ENCODE measurements around the gene EIF3I.

Gene EIF3I

DNA sequence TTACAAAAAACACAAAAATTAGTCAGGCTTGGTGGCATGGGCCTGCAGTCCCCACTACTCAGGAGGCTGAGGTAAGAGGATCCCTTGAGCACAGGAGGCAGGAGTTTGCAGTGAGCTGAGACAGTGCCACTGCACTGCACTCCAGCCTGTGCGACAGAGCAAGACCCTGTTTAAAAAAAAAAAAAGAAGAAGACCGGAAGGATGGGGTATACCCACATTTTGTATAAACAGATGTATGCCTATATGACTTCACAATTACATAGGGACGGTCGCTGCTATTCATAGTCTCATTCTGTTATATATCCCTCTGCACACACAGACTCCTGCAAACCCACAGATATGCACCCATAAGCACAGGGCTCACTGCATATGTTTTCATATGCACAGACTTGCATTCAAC is 41.5 kb downstream of the EIF3I start:
- Histone ChIP-seq H3K36me3 (ENCODE audit: insufficient read depth, low read length) (no peaks in the 10 kb centered on the region), H3K4me1 (ENCODE audit: insufficient read depth, low read length, severe bottlenecking) (peaks cover 45% of the 10 kb centered on the region), H3K4me3 (ENCODE audit: low read depth, low read length, poor library complexity, severe bottlenecking) (no peak overlapping the region), H3K9me2 (ENCODE audit: low read depth, low read length) (no peaks in the 10 kb centered on the region), H3K4me2 (ENCODE audit: low read length) (peak overlapping the region; percentile 49), H3F3A (ENCODE audit: insufficient read depth, low read length) (peaks cover 4% of the 10 kb centered on the region), H3K79me2 (ENCODE audit: insufficient read depth, low read length) (no peaks in the 10 kb centered on the region), H3K9me3 (ENCODE audit: low read length) (no peaks in the 10 kb centered on the region), H3K27me3 (ENCODE audit: insufficient read depth, low read length) (no peaks in the 10 kb centered on the region), H2AFZ (ENCODE audit: low read length) (no peak overlapping the region), H4K20me1 (ENCODE audit: insufficient read depth, low read length) (no peaks in the 10 kb centered on the region), H3K9ac (ENCODE audit: low read length) (peak overlapping the region; percentile 47; the same call in 1 of the 2 replicates), H3K27ac (ENCODE audit: low read depth, low read length, poor library complexity, severe bottlenecking) (peak overlapping the region; percentile 96)
- no peak for TF ChIP-seq EZH2 (IDR thresholded peaks at IDR 0.05; ENCODE audit: borderline replicate concordance, low read length)
- TF ChIP-seq, protein P1, sequence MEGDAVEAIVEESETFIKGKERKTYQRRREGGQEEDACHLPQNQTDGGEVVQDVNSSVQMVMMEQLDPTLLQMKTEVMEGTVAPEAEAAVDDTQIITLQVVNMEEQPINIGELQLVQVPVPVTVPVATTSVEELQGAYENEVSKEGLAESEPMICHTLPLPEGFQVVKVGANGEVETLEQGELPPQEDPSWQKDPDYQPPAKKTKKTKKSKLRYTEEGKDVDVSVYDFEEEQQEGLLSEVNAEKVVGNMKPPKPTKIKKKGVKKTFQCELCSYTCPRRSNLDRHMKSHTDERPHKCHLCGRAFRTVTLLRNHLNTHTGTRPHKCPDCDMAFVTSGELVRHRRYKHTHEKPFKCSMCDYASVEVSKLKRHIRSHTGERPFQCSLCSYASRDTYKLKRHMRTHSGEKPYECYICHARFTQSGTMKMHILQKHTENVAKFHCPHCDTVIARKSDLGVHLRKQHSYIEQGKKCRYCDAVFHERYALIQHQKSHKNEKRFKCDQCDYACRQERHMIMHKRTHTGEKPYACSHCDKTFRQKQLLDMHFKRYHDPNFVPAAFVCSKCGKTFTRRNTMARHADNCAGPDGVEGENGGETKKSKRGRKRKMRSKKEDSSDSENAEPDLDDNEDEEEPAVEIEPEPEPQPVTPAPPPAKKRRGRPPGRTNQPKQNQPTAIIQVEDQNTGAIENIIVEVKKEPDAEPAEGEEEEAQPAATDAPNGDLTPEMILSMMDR (IDR thresholded peaks at IDR 0.05; ENCODE audit: low read length): no peak

DNA sequence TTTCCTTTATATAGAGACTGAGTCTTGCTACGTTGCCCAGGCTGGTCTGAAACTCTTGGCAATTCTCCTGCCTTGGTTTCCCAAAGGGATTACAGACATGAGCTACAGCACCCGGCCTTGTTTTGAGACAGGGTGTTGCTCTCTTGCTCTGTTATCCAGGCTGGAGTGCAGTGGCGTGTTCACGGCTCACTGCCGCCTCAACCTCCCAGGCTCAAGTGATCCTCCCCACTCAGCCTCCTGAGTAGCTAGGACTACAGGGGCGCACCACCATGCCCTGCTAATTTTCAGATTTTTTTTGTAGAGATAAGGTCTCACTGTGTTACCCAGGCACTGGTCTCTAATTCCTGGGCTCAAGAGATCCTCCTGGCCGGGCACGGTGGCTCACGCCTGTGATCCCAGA is 43.6 kb downstream of the EIF3I start:
- no peak overlapping the region for H3K4me3 ChIP-seq (ENCODE audit: low read depth, low read length, poor library complexity, severe bottlenecking)
- H3K4me1 ChIP-seq (ENCODE audit: insufficient read depth, low read length, severe bottlenecking): peaks cover 43% of the 10 kb centered on the region
- no peak overlapping the region for H2AFZ ChIP-seq (ENCODE audit: low read length)
- H3K79me2 ChIP-seq (ENCODE audit: insufficient read depth, low read length): no peaks in the 10 kb centered on the region
- H3K9me2 ChIP-seq (ENCODE audit: low read depth, low read length): no peaks in the 10 kb centered on the region
- no peaks in the 10 kb centered on the region for H3K36me3 ChIP-seq (ENCODE audit: insufficient read depth, low read length)
- H3K9me3 ChIP-seq (ENCODE audit: low read length): no peaks in the 10 kb centered on the region
- TF ChIP-seq EZH2 (IDR thresholded peaks at IDR 0.05; ENCODE audit: borderline replicate concordance, low read length): no peak
- TF ChIP-seq, protein P1 (IDR thresholded peaks at IDR 0.05; ENCODE audit: low read length): no peak
- H3F3A ChIP-seq (ENCODE audit: insufficient read depth, low read length): peaks cover 10% of the 10 kb centered on the region
- H3K27me3 ChIP-seq (ENCODE audit: insufficient read depth, low read length): no peaks in the 10 kb centered on the region
- 0 out of 2 replicates have a peak overlapping the region, but pooled peaks have one; percentile 44 for H3K4me2 ChIP-seq (ENCODE audit: low read length)
- H3K27ac ChIP-seq (ENCODE audit: low read depth, low read length, poor library complexity, severe bottlenecking): peak overlapping the region; percentile 96
- H3K9ac ChIP-seq (ENCODE audit: low read length): peak overlapping the region; percentile 48; the same call in 1 of the 2 replicates
- no peaks in the 10 kb centered on the region for H4K20me1 ChIP-seq (ENCODE audit: insufficient read depth, low read length)

DNA sequence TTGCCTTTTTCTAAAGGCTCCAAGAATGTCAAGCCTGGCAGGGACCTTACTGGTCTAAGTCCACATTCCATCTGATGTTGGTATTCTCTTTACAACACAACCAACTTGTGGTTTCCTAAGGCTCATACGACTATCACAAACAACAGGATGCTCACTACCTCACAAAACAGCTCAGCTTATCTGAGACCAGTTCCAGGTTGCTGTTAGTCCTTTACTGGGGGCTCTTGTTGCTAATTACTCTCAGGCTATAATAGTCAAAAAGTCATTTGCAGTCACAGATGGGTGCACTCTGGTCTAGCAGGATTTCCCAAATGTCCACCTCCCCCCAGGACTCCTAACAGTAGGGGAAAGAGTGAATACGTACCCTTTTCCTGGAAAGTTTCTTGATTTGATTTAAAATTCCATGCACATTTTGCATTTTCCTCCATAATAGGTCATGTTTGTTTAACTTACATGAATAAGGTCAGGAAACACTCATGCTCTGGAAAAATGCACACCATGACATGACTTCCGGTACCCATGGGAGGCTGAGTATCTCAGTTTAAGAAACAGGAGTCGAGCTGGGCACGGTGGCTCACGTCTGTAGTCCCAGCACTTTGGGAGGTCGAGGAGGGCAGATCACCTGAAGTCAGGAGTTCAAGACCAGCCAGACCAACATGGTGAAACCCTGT is 44.8 kb downstream of the EIF3I start:
- H3K27ac ChIP-seq (ENCODE audit: low read depth, low read length, poor library complexity, severe bottlenecking): peak overlapping the region; percentile 84
- H3K4me1 ChIP-seq (ENCODE audit: insufficient read depth, low read length, severe bottlenecking): peaks cover 43% of the 10 kb centered on the region
- H3K4me3 ChIP-seq (ENCODE audit: low read depth, low read length, poor library complexity, severe bottlenecking): no peak overlapping the region
- no peaks in the 10 kb centered on the region for H3K9me3 ChIP-seq (ENCODE audit: low read length)
- no peaks in the 10 kb centered on the region for H4K20me1 ChIP-seq (ENCODE audit: insufficient read depth, low read length)
- no peaks in the 10 kb centered on the region for H3K9me2 ChIP-seq (ENCODE audit: low read depth, low read length)
- no peaks in the 10 kb centered on the region for H3K36me3 ChIP-seq (ENCODE audit: insufficient read depth, low read length)
- H3K79me2 ChIP-seq (ENCODE audit: insufficient read depth, low read length): no peaks in the 10 kb centered on the region
- TF ChIP-seq EZH2 (IDR thresholded peaks at IDR 0.05; ENCODE audit: borderline replicate concordance, low read length): no peak
- TF ChIP-seq, protein P1 (IDR thresholded peaks at IDR 0.05; ENCODE audit: low read length): no peak
- no peak overlapping the region; the same call in 1 of the 2 replicates for H3K4me2 ChIP-seq (ENCODE audit: low read length)
- peaks cover 10% of the 10 kb centered on the region for H3F3A ChIP-seq (ENCODE audit: insufficient read depth, low read length)
- H2AFZ ChIP-seq (ENCODE audit: low read length): no peak overlapping the region
- H3K9ac ChIP-seq (ENCODE audit: low read length): no peak overlapping the region; the same call in 1 of the 2 replicates
- no peaks in the 10 kb centered on the region for H3K27me3 ChIP-seq (ENCODE audit: insufficient read depth, low read length)

All from OCI-LY1 (cell line).